ENCODE results near the gene COLGALT1. TPM values are rescaled to one million over a fixed set of nuclear protein-coding genes. Genes with fewer than 3 reads are reported as not detected.
A peak's percentile ranks its signal among the peaks of the same experiment; 100 is the strongest.

COLGALT1 gene
- total and polyA plus RNA-seq, 9 of the 15 experiments (the other 6 are each of a cell fraction or from before 2014, with no cell fraction given): 4.9 to 119 (median 82.6) TPM

GRCh38 chr19:17555929-17556813 is 722 bp downstream of the COLGALT1 start (continued):
- TF ChIP-seq FOXP4 (CRISPR knock-in tag; IDR thresholded peaks at IDR 0.05; ENCODE audit: borderline replicate concordance) (no peak), ELK3 (CRISPR knock-in tag; IDR thresholded peaks at IDR 0.05) (no peak), ZNF24 (IDR thresholded peaks at IDR 0.05) (0 out of 2 replicates have a peak, but pooled peaks have one; percentile 7), ESRRB (CRISPR knock-in tag; IDR thresholded peaks at IDR 0.05; ENCODE audit: borderline replicate concordance) (no peak), VEZF1 (CRISPR knock-in tag; IDR thresholded peaks at IDR 0.05) (peak; percentile 11), ZNF224 (CRISPR knock-in tag; IDR thresholded peaks at IDR 0.05) (no peak), POLR2B (IDR thresholded peaks at IDR 0.05; ENCODE audit: low read depth, partially characterized antibody) (no peak), THRB (CRISPR knock-in tag; conservative IDR thresholded peaks at IDR 0.05) (no peak), MLX (CRISPR knock-in tag; conservative IDR thresholded peaks at IDR 0.05) (no peak), RNF2 (IDR thresholded peaks at IDR 0.05) (no peak), ATF6 (CRISPR knock-in tag; IDR thresholded peaks at IDR 0.05) (peak; percentile 57; the same call in 1 of the 2 replicates), TFE3 (CRISPR knock-in tag; IDR thresholded peaks at IDR 0.05) (no peak), HMG20A (CRISPR knock-in tag; conservative IDR thresholded peaks at IDR 0.05) (no peak), MAFF (IDR thresholded peaks at IDR 0.05; ENCODE audit: low read length) (no peak), HNRNPLL (IDR thresholded peaks at IDR 0.05; ENCODE audit: low read depth, low read length, poor library complexity, severe bottlenecking) (no peak), HCFC1 (IDR thresholded peaks at IDR 0.05; ENCODE audit: low read depth, low read length) (no peak)

Data from K562 (cell line).